Skeletal muscle tissue (tissue), 4 donors: Measurements from ENCODE around the gene TCF25. TPM values are rescaled to one million over a fixed set of nuclear protein-coding genes. Genes with fewer than 3 reads are reported as not detected.
A peak's percentile ranks its signal among the peaks of the same experiment; 100 is the strongest.
"Not testable (repeated sequence)": the region's sequence is repeated elsewhere in the genome, so short reads cannot be mapped to it uniquely, and the experiment has no call there.

Experiments
- H3K27ac ChIP-seq: one replicate; pipeline ENCODE4 v1.7.0; 2013; ENCODE audit warnings: mild to moderate bottlenecking, low read depth, low read length, inconsistent platforms
- H3K27me3 ChIP-seq, 3 donors: one replicate each; pipeline ENCODE4 v1.7.0; 2013; ENCODE audit warnings: low read length in 3 of 3; ENCODE audit not compliant: control insufficient read depth in 3 of 3, insufficient read depth in 3 of 3
- H3K36me3 ChIP-seq, 3 donors: one replicate each; pipeline ENCODE4 v1.7.0; 2013; ENCODE audit warnings: low read length in 3 of 3; ENCODE audit not compliant: control insufficient read depth in 3 of 3, insufficient read depth in 3 of 3
- H3K4me1 ChIP-seq, 3 donors: one replicate each; pipeline ENCODE4 v1.7.0; 2013; ENCODE audit warnings: low read length in 3 of 3, mild to moderate bottlenecking in 3 of 3; ENCODE audit not compliant: control insufficient read depth in 3 of 3, insufficient read depth in 3 of 3
- H3K4me3 ChIP-seq, 3 donors: one replicate each; pipeline ENCODE4 v1.7.0; 2013; ENCODE audit warnings: low read length in 3 of 3
- H3K9ac ChIP-seq, 3 donors: one replicate each; pipeline ENCODE4 v1.7.0; 2013; ENCODE audit warnings: low read length in 3 of 3, mild to moderate bottlenecking in 3 of 3, moderate library complexity in 2 of 3, low read depth in 1 of 3
- H3K9me3 ChIP-seq, 3 donors: one replicate each; pipeline ENCODE4 v1.7.0; 2013; ENCODE audit warnings: low read length in 3 of 3; ENCODE audit not compliant: control insufficient read depth in 3 of 3
- total RNA-seq: library from RNA; depleted of rRNA; stranded (reverse); fragments of >200 nt; gene quantifications from one replicate; pipeline ENCODE4 v1.2.3, GENCODE V29; 2014
- donor health status: Osteomylitis.

TCF25 gene
- total RNA-seq, 1 donor from 2014 or later: 121 TPM

GRCh38 chr16:89873972-89874689 lies 739 bp downstream of the TCF25 start:
- Histone ChIP-seq H3K9me3 (no peaks in the 10 kb centered on the region), H3K4me3 (peak overlapping the region; percentile 59 to 89 (median 85)), H3K4me1 (peaks cover 4 to 18% (median 10%) of the 10 kb centered on the region in 3 donors), H3K36me3 (peaks cover 4 to 9% (median 9%) of the 10 kb centered on the region in 3 donors), H3K27me3 (no peaks in the 10 kb centered on the region), H3K9ac (peak overlapping the region in 2 of 3 donors; percentile 64 to 96), H3K27ac (peak overlapping the region; percentile 99)

GRCh38 chr16:89879123-89879522 lies 5.7 kb downstream of the TCF25 start:
- H3K27ac ChIP-seq, H3K4me3 ChIP-seq: not testable (repeated sequence)
- peaks cover 32 to 36% (median 34%) of the 10 kb centered on the region in 3 donors for H3K36me3 ChIP-seq

GRCh38 chr16:89880477-89881367 lies 7.3 kb downstream of the TCF25 start:
- H3K4me3 ChIP-seq: no peak overlapping the region
- H3K27me3 ChIP-seq: no peaks in the 10 kb centered on the region
- no peak overlapping the region for H3K27ac ChIP-seq
- H3K9me3 ChIP-seq: no peaks in the 10 kb centered on the region
- H3K4me1 ChIP-seq: no peaks in the 10 kb centered on the region
- H3K36me3 ChIP-seq: peaks cover 39 to 46% (median 44%) of the 10 kb centered on the region in 3 donors
- H3K9ac ChIP-seq: no peak overlapping the region

More at GRCh38 chr16:89879123-89879522, 5.7 kb downstream of the TCF25 start:
- not testable (repeated sequence) for H3K9me3 ChIP-seq, H3K9ac ChIP-seq, H3K4me1 ChIP-seq, H3K27me3 ChIP-seq

- H3K9me3 ChIP-seq: no peaks in the 10 kb centered on the region
- no peak overlapping the region for H3K27ac ChIP-seq
- H3K9ac ChIP-seq: no peak overlapping the region
- no peaks in the 10 kb centered on the region for H3K27me3 ChIP-seq
- peaks cover 41 to 47% (median 46%) of the 10 kb centered on the region in 3 donors for H3K36me3 ChIP-seq
- H3K4me3 ChIP-seq: no peak overlapping the region
- H3K4me1 ChIP-seq: no peaks in the 10 kb centered on the region
These were observed 8.0 kb downstream of the TCF25 start for GRCh38 chr16:89881368-89881730.

GRCh38 chr16:89883346-89884040 lies 10.1 kb downstream of the TCF25 start:
- Histone ChIP-seq H3K9ac (no peak overlapping the region), H3K36me3 (peaks cover 51 to 60% (median 57%) of the 10 kb centered on the region in 3 donors), H3K27me3 (no peaks in the 10 kb centered on the region), H3K9me3 (no peaks in the 10 kb centered on the region), H3K4me1 (no peaks in the 10 kb centered on the region), H3K27ac (no peak overlapping the region), H3K4me3 (no peak overlapping the region)

- Histone ChIP-seq H3K9me3 (no peaks in the 10 kb centered on the region), H3K9ac (no peak overlapping the region), H3K27me3 (no peaks in the 10 kb centered on the region), H3K4me3 (no peak overlapping the region), H3K27ac (no peak overlapping the region), H3K36me3 (peaks cover 48 to 57% (median 52%) of the 10 kb centered on the region in 3 donors), H3K4me1 (no peaks in the 10 kb centered on the region)
These were observed 10.6 kb downstream of the TCF25 start for GRCh38 chr16:89884041-89884421.

GRCh38 chr16:89887243-89887642 lies 13.9 kb downstream of the TCF25 start:
- H3K36me3 ChIP-seq: peaks cover 52 to 65% (median 55%) of the 10 kb centered on the region in 3 donors
- H3K9me3 ChIP-seq: no peaks in the 10 kb centered on the region
- no peaks in the 10 kb centered on the region for H3K27me3 ChIP-seq
- no peak overlapping the region for H3K9ac ChIP-seq
- H3K4me3 ChIP-seq: no peak overlapping the region
- no peak overlapping the region for H3K27ac ChIP-seq
- H3K4me1 ChIP-seq: no peaks in the 10 kb centered on the region

GRCh38 chr16:89890200-89890599 lies 16.8 kb downstream of the TCF25 start:
- no peaks in the 10 kb centered on the region for H3K27me3 ChIP-seq
- no peak overlapping the region for H3K27ac ChIP-seq

GRCh38 chr16:89890886-89891657 lies 17.7 kb downstream of the TCF25 start:
- H3K36me3 ChIP-seq: peaks cover 55 to 63% (median 57%) of the 10 kb centered on the region in 3 donors

More at GRCh38 chr16:89890200-89890599, 16.8 kb downstream of the TCF25 start:
- Histone ChIP-seq H3K4me1 (no peaks in the 10 kb centered on the region), H3K9me3 (no peaks in the 10 kb centered on the region), H3K4me3 (no peak overlapping the region), H3K9ac (no peak overlapping the region), H3K36me3 (peaks cover 53 to 61% (median 54%) of the 10 kb centered on the region in 3 donors)

More at GRCh38 chr16:89890886-89891657, 17.7 kb downstream of the TCF25 start:
- no peak overlapping the region for H3K27ac ChIP-seq
- H3K9me3 ChIP-seq: no peaks in the 10 kb centered on the region
- H3K9ac ChIP-seq: no peak overlapping the region
- no peaks in the 10 kb centered on the region for H3K27me3 ChIP-seq
- no peak overlapping the region for H3K4me3 ChIP-seq
- no peaks in the 10 kb centered on the region for H3K4me1 ChIP-seq
